Omental fat pad (tissue), 4 donors: ENCODE data around the gene ALOXE3. TPM values are rescaled to one million over a fixed set of nuclear protein-coding genes. Genes with fewer than 3 reads are reported as not detected.

Source experiments
- ATAC-seq: fragments of 150-250 bp; one replicate; pipeline ENCODE4 v1.9.1; 2016; ENCODE audit warnings: mild to moderate bottlenecking, moderate library complexity; ENCODE audit not compliant: low FRiP score
- DNase-seq: peaks from one replicate; pipeline ENCODE4 v3.0.0-alpha.2; 2019; ENCODE audit warnings: low spot score
- total RNA-seq, 4 donors: library from RNA; depleted of rRNA; stranded (reverse); fragments of >200 nt; gene quantifications; one replicate each; pipeline ENCODE4 v1.1.0, GENCODE V29; 2016
- TF ChIP-seq, protein P1 (sequence below), 3 donors: fragments of 450-650 bp; IDR thresholded peaks; one replicate each; pipeline ENCODE4 v1.5.1; 2016 to 2017; ENCODE audit warnings: antibody characterized with exemption in 3 of 3, mild to moderate bottlenecking in 3 of 3, moderate library complexity in 2 of 3

Gene ALOXE3
- total RNA-seq, 4 donors from 2014 or later: 0.09 to 0.24 TPM; not detected in 2

- TF ChIP-seq, protein P1, sequence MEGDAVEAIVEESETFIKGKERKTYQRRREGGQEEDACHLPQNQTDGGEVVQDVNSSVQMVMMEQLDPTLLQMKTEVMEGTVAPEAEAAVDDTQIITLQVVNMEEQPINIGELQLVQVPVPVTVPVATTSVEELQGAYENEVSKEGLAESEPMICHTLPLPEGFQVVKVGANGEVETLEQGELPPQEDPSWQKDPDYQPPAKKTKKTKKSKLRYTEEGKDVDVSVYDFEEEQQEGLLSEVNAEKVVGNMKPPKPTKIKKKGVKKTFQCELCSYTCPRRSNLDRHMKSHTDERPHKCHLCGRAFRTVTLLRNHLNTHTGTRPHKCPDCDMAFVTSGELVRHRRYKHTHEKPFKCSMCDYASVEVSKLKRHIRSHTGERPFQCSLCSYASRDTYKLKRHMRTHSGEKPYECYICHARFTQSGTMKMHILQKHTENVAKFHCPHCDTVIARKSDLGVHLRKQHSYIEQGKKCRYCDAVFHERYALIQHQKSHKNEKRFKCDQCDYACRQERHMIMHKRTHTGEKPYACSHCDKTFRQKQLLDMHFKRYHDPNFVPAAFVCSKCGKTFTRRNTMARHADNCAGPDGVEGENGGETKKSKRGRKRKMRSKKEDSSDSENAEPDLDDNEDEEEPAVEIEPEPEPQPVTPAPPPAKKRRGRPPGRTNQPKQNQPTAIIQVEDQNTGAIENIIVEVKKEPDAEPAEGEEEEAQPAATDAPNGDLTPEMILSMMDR (IDR thresholded peaks at IDR 0.05): no peak
- ATAC-seq: peak; percentile 41
- DNase-seq: no peak
Measured at GRCh38 chr17:8162233-8162996, 44.1 kb upstream of the ALOXE3 start, which contains the start of gene VAMP2. Gene VAMP2 (minus strand): TSS chr17:8162948. CDS start chr17:8162879, 69 bp downstream.

DNA sequence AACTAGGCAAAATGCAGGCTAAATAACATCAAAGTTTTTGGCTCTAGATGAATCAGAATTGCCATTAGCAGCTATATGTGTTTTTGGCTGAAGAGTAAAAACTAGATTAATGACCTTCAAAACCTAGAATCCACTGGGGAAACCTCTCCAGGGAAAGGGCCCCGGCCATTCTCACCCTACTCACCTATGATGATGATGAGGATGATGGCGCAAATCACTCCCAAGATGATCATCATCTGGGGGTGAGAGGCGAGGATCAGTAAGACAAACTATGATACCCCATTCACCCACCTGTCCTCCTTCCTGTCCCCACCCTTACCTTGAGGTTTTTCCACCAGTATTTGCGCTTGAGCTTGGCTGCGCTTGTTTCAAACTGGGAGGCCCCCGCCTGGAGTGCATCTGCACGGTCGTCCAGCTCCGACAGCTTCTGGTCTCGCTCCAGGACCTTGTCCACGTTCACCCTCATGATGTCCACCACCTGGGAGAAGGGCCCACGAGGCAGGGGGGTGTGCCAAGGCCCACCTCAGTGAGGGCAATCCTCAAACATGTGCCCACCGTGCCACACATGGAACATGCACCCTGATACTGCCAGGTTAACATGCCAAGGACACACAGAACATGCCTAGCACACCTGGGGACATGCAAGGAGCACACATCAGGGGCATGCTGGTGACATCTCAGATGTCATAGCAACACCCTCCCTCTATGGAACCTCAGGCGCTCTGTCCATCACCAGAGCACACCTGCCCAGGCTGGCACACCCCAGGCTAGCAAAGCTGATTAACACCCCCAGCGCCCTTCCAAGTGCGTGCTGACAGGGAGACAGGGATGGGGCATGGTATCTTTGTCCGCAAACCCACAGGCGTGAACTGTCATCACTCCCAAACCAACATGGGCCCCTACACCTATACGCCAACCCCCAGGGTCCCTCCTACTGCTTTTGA, 43.2 kb upstream of the ALOXE3 start:
- DNase-seq (no peak), ATAC-seq (no peak)
- TF ChIP-seq, protein P1 (IDR thresholded peaks at IDR 0.05): no peak

- TF ChIP-seq, protein P1 (IDR thresholded peaks at IDR 0.05): no peak
- ATAC-seq (no peak), DNase-seq (no peak)
Measured at GRCh38 chr17:8160741-8161221, 42.5 kb upstream of the ALOXE3 start.

DNA sequence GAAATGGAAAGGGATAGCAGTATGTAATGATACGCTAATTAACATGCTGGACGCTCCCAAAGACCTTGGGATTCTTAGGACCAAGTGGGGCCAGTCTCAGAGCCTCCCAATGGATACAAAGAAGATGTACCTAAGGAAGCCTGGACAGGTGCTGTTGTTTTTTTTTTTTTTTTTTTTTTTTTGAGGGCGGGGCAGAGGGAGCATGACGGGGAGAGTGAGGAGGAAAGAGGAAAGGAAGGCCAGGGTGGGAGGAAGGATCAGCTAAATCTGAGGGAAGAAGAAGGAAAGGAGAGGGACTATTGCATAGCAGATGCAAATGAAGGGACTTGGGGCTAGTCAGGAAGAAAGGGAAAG, 41.9 kb upstream of the ALOXE3 start:
- TF ChIP-seq, protein P1 (IDR thresholded peaks at IDR 0.05): no peak
- DNase-seq (no peak), ATAC-seq (no peak)

DNA sequence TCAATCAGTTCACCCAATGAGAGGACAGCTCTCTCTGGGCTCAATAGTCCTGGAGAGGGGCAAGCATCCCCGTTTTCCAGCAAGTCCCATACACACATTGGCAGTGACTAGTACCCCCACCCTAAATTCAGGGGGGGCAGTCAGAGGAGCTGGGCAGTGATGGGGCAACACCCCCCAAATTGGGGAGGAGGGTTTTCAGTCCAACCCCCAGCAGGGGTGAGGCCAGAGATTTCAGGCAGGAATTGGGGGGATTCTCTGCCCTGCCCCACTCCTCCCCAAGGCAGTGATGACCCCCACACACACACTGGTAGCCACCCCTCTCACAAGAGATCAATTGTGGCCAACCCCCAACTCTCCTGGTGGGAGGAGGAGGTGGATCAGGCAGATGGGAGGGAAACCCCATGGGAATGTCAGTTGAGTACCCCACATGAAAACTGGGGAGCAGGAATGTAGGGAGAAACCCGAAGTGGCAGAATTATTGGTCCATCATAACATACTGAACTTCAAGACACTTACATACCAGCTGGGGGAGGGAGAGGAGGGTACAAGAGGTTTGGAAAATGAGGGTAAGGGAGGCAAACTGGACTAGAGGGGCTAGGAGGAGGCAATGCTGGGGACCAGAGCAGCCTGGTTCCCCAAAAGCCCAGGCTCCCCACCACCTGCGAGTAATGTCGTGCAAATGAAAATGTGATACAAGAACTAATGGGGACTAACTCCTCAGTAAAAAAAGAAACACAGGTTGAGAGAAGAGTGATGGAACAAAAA, 41.3 kb upstream of the ALOXE3 start:
- ATAC-seq (no peak), DNase-seq (no peak)
- TF ChIP-seq, protein P1 (IDR thresholded peaks at IDR 0.05): no peak

- ATAC-seq: no peak
- DNase-seq: no peak
- TF ChIP-seq, protein P1 (IDR thresholded peaks at IDR 0.05): no peak
Measured at GRCh38 chr17:8159032-8159400, 40.7 kb upstream of the ALOXE3 start.
